NCI-H82 treated with DMSO at 0.1 percent for 48 hours (cell line): Measurements from ENCODE around the gene PRKAR2B.
"Not testable (repeated sequence)": the region's sequence is repeated elsewhere in the genome, so short reads cannot be mapped to it uniquely, and the experiment has no call there.

Experiments
- DNase-seq: peaks from one replicate; lab custom pipeline; 2025; ENCODE audit not compliant: unreplicated experiment; lab: John Stamatoyannopoulos, UW

The PRKAR2B gene

GRCh38 chr7:107026166-107026565 lies 18.3 kb upstream of the PRKAR2B start:
- DNase-seq: no peak

- DNase-seq: no peak
Measured at GRCh38 chr7:107027208-107027607, 17.3 kb upstream of the PRKAR2B start.

GRCh38 chr7:107029061-107029763 lies 15.3 kb upstream of the PRKAR2B start:
- DNase-seq: no peak

- DNase-seq: no peak
Measured at GRCh38 chr7:107029764-107030286, 14.7 kb upstream of the PRKAR2B start.

GRCh38 chr7:107032050-107032449 lies 12.5 kb upstream of the PRKAR2B start:
- DNase-seq: no peak

- DNase-seq: no peak
Measured at GRCh38 chr7:107032720-107033438, 11.6 kb upstream of the PRKAR2B start.

- DNase-seq: no peak
Measured at GRCh38 chr7:107034553-107034952, 10.0 kb upstream of the PRKAR2B start.

GRCh38 chr7:107035446-107035845 lies 9.1 kb upstream of the PRKAR2B start:
- no peak for DNase-seq

GRCh38 chr7:107036535-107036934 lies 8.0 kb upstream of the PRKAR2B start:
- DNase-seq: no peak

- no peak for DNase-seq
Measured at GRCh38 chr7:107037717-107038603, 6.5 kb upstream of the PRKAR2B start.

- DNase-seq: no peak
Measured at GRCh38 chr7:107039199-107039900, 5.2 kb upstream of the PRKAR2B start.

GRCh38 chr7:107041097-107041496 lies 3.4 kb upstream of the PRKAR2B start:
- no peak for DNase-seq

- not testable (repeated sequence) for DNase-seq
Measured at GRCh38 chr7:107041764-107042163, 2.7 kb upstream of the PRKAR2B start.

- not testable (repeated sequence) for DNase-seq
Measured at GRCh38 chr7:107042326-107042910, 2.1 kb upstream of the PRKAR2B start.

GRCh38 chr7:107043491-107043890 lies 1.0 kb upstream of the PRKAR2B start:
- DNase-seq: no peak

- no peak for DNase-seq
Measured at GRCh38 chr7:107043921-107044346, 571 bp upstream of the PRKAR2B start.

- DNase-seq: no peak
Measured at GRCh38 chr7:107045195-107045960, 873 bp downstream of the PRKAR2B start.

GRCh38 chr7:107045980-107046379 lies 1.5 kb downstream of the PRKAR2B start:
- DNase-seq: no peak

GRCh38 chr7:107046491-107047259 lies 2.2 kb downstream of the PRKAR2B start:
- no peak for DNase-seq
